Posterior vena cava (tissue), 2 donors: ENCODE measurements around the gene SMURF2. TPM values are rescaled to one million over a fixed set of nuclear protein-coding genes. Genes with fewer than 3 reads are reported as not detected.
A peak's percentile ranks its signal among the peaks of the same experiment; 100 is the strongest.

ENCODE experiments used
- DNase-seq: peaks from one replicate; pipeline ENCODE4 v3.0.0-alpha.2; 2020; ENCODE audit warnings: low spot score
- intact Hi-C, 2 donors: fragments of 100-400 bp; cut with DNase I; formaldehyde crosslinking; loops; one replicate each; pipeline versions ENCODE4 v1.14.1 to v1.14.2; 2022 to 2023
- total RNA-seq, 2 donors: library from RNA; stranded (reverse); fragmentation: NEBNext Ultra II Directional; extraction: Animal tissue kit (Norgen Biotek cat#: 25700); gene quantifications; one replicate each; pipeline ENCODE4 v1.2.1, GENCODE V29; 2021
- donor health status: DM: yes; HTN: yes; CAD: no.
- donor health status: DM: yes; HTN: yes; CAD: no.

Gene SMURF2
- total RNA-seq, 2 donors from 2014 or later, result 23.8 to 28.4 TPM

DNA sequence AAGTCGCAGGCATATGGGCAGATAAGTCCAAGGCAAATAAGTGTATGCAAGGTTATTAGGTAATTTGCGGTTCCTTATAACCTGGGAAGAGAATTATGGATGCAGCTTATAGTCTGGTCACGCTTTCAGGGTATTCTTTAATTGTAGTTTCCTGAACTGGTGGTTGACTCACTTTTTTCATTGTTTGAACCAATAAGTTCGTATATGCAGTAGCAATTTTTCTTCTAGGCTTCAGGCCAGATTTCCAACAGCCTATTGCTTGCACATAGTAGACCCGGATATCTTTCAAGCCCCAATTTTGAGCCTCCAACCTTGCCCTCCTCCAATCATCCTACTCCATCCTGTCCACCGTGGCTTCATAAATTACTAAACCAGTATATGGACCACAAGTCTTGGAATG, 142.5 kb downstream of the SMURF2 start:
- no peak for DNase-seq
- intact Hi-C loops, result no loop called here

DNA sequence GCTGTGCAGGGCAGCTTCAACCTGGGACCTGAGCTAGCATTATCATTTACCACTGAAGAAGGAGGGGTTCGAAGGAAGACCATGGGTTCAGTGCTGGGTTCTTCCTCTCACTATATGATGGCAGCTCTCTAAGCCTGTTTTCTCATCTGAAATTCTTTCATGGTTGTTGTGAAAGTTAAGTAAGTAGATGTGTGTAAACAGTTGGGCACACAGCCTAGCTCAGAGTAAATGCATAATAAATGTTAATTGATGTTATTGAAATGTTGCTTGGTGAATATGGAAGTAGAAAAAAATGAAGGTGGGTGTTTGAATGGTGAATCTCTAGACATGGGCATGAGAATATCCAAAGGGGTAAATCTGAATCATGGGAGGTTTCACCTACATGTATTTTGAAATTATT, 146.3 kb downstream of the SMURF2 start:
- intact Hi-C loops, result no loop called here
- no peak for DNase-seq

DNA sequence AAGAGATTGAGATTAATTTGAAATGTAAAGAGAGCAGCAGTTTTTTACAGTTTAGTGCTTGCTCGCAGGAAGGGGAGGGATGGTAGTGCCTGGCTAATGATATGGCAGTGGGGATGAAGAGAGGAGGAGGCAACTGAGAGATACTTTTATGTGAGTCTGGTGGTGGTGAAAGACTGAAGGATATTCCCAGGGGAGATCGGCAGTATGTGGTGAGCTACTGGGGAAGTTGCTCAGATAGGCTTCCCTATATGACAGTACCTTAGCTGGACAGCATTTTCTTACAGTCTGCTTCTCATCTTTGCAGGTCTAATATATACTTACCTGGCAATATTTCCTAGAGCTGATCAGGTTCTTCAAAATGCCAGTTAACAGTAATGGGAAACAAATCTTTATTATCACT, 146.7 kb downstream of the SMURF2 start:
- DNase-seq, result no peak
- intact Hi-C loops, result no loop called here

GRCh38 chr17:64509179-64509578, 152.9 kb downstream of the SMURF2 start:
- DNase-seq, result no peak
- intact Hi-C loops, result no loop called here

DNA sequence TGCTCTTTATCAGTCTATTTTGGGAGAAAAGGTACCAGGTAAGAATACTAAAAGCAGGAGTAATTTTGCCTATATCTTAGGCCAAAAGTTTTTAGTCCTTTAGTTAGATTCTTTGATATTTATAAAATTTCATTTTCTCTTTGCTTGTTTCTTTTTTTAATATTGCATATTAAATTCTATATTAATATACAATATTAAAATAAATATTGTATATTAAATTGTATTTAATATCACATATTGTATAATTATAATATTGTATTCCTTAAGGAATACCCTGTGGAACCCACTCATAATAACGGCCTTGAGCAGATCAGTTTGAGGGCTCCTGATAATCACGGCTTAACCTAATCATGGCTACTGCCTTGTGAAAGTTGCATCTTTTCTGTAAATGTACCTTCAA, 153.4 kb downstream of the SMURF2 start:
- intact Hi-C loops, result no loop called here
- DNase-seq, result no peak

GRCh38 chr17:64507413-64507782, 154.7 kb downstream of the SMURF2 start:
- no peak for DNase-seq
- intact Hi-C loops, result no loop called here

- intact Hi-C loops, result no loop called here
- peak; percentile 98 for DNase-seq
These were observed 155.3 kb downstream of the SMURF2 start, which contains the start of gene CEP95 for GRCh38 chr17:64506576-64507412. CEP95 (plus strand) TSS chr17:64506977; CDS start chr17:64507098, 121 bp downstream.

DNA sequence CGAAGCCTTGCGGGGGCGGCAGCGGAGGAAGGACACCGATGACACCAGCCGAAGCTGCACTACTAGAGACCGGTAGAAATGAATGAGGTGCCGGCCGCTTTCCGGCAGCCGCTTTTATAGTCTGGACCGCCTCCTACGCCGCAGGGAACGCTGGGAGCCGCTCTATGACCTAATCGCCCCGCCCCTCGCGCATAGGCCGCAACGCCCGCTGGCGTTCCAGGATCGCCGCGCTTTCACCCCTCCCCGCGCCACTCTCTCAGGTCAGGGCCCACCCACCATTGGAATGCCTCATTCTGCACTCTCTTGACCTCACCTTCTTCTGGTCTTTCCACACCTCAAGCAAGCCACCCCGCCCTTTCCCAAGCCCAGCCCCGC, 155.9 kb downstream of the SMURF2 start, which contains the start of gene DDX5:
DDX5 (minus strand) TSS at position 89 of the 375 bp plus-strand sequence. CDS start 170 bp downstream, outside the sequence.
- intact Hi-C loops, result no loop called here
- DNase-seq, result peak; percentile 99

- peak; percentile 98 for DNase-seq
- intact Hi-C loops, result no loop called here
These were observed 156.5 kb downstream of the SMURF2 start for GRCh38 chr17:64505340-64506200.

DNA sequence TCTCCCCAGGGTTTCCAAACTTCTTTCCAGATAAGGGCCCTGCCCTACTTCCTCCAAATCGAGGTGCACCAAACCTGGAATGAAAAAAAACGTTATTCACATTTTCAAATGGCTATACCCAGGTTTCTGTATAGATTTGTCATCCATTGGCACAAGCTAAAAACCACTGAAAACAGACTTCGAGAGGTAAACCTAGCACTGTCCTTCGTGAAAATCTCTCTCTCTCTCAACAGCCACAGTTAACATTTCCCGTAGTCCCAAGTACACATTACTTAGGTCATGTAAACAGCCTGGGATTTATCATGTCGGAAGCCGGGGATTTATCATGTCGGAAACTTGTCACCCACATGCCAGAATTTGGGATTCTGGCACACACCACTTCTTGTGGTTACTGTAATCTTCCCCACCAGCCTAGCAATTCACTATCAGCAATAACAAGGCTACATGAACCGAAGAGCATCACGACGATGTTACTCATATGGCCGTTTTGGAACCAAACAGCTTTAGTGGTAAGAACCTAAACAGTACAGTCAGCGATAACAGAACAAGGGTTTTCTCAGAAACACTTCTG, 157.3 kb downstream of the SMURF2 start:
- DNase-seq, result no peak
- intact Hi-C loops, result no loop called here

GRCh38 chr17:64503821-64504768, 158.0 kb downstream of the SMURF2 start:
- DNase-seq, result no peak
- intact Hi-C loops, result no loop called here

DNA sequence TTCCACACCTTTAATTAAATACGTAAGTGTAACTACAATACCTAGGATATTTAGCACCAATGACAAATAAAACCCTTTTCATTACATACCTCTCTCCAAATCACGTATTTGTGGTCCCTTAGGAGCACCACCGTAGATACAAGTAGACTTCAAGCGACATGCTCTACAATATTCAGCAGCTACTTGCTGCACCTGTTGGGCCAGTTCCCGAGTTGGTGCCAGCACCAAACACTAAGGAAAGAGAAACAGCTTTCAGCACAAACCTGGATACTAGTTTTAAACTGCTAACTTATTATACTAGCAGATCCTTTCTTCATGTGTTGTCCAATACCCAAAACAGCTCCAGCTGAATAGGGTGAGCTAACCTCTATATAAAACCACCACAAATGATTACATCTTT, 158.8 kb downstream of the SMURF2 start:
- no peak for DNase-seq
- intact Hi-C loops, result no loop called here

- intact Hi-C loops, result no loop called here
These were observed 159.3 kb downstream of the SMURF2 start for GRCh38 chr17:64502809-64503208.

DNA sequence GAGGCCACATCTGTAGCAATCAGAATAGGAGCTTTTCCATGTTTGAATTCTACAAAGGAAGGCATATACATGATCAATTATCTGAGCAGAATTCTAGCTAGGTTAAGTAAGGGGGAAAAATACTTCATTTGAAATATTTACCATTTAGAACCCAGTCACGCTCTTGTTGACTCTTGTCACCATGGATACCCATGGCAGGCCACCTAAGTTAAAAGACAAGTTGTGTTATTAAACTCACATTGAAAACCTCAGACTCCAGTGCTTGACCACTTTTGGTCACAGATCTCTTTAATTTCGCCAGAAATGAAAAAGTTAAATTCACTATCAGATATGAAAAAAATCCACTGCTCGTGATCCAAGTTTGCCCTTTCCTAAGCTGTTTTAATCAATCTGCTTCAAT, 160.1 kb downstream of the SMURF2 start:
- intact Hi-C loops, result no loop called here
- no peak for DNase-seq

More at GRCh38 chr17:64502809-64503208, 159.3 kb downstream of the SMURF2 start:
- no peak for DNase-seq

DNA sequence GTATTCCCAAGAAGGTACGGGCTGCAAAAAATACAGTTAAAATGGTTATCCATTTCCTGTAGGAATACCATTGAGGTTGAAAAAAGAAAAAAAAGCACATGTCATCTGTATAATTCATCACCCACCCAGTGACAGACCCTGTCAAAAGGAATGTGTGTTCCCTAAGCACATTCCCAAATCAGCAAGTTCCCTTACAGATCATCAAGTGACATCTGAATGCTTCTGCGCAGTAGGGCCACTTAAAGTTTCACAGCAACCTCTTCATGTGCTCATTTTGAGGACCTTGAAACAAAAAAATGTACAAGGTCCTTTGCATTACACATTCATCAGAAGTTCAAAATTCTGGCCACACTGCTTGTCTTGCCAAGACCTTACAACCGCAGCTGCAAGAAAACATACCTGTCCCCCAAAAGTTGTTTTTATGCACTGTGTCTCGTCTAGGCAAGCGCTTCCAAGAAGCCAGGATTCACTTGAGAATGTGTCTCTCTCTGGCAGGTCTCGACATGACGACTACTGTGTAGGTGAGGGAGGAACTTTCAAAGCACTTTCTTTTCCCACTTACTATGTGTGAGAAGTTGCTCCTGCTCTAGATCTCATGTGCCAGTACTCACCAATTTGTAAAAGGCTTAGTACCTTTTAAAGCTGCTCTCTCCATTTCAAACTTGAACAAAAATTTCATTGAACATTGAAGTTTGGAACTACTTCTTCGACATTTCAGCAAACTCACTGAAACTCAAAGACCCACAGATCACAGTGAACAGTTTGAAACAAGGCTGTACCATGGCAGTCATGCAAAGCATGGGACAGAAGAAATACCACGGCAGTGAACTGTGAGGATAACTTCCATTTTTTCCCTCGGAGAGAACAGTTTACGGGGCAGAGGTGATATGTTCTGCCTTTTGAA, 161.0 kb downstream of the SMURF2 start:
- no peak for DNase-seq

DNA sequence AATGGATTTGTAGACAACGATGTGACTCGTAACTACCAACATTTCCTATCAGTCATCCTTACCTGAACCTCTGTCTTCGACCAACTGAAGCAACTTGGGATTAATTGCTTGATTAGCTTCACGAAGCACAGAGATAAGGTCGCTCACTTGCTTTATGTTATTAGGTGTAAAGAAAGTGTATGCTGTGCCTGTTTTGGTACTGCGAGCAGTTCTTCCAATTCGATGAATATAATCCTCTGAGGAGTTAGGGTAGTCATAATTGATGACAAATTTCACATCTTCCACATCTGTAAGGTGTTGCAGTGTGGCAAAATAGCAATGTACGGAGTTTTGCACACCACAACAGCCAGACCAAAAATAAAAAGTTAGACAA, 161.6 kb downstream of the SMURF2 start:
- intact Hi-C loops, result no loop called here
- no peak for DNase-seq

More for the DNA sequence above, 161.0 kb downstream of the SMURF2 start:
- intact Hi-C loops, result no loop called here

DNA sequence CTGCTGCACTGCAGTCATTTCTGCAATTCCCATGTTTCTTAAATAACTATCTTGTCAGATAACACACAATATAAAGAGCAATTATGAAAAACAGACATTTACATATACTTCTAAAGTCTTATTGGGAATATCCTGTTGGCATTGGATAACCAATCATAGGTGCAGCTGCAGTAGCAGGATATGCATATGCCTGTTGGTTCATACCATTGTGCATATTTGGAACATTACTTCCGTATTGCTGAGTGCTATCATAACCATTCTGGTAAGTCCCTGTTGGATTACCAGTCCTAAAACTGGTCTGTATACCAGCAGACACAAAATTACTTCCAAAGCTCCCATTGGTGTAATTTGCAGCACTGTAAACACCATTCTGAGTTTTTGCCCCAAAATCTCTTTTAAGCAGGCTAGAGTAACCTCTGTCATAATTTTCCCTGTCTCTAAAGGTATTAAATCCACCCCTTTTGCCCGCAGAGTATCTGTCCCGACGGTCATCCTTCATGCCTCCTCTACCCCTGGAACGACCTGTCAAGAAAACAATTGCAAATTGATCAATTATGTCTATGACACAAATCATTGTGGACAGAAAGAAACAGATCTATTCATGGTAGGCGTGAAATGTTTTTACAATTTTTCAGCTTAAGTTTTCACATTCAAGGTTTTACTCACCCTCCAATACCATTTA, 162.2 kb downstream of the SMURF2 start:
- intact Hi-C loops, result no loop called here
- DNase-seq, result no peak
